ENCODE data around the gene DUOXA2. TPM values are rescaled to one million over a fixed set of nuclear protein-coding genes. Genes with fewer than 3 reads are reported as not detected.

DUOXA2 gene
- total and polyA plus RNA-seq, 2 experiments from 2014 or later = not detected

GRCh38 chr15:45121020-45121419 lies 6.9 kb downstream of the DUOXA2 start:
- no peaks in the 10 kb centered on the region; the same call in 1 of the 2 replicates for H4K20me1 ChIP-seq (replicated peaks; ENCODE audit: insufficient read depth)
- H3K79me2 ChIP-seq (replicated peaks; ENCODE audit: insufficient read depth) = no peaks in the 10 kb centered on the region
- H3K4me1 ChIP-seq (ENCODE audit: insufficient read depth) = peaks cover 11% of the 10 kb centered on the region; the same call in 1 of the 2 replicates
- H3K36me3 ChIP-seq (ENCODE audit: insufficient read depth) = no peaks in the 10 kb centered on the region
- H3F3A ChIP-seq (replicated peaks; ENCODE audit: low read depth) = no peaks in the 10 kb centered on the region
- H2AFZ ChIP-seq = no peak overlapping the region
- Mint-ChIP-seq H3K27ac (no peak overlapping the region), H3K4me1 (peaks cover 8% of the 10 kb centered on the region; the same call in 2 of the 3 replicates), H3K27me3 (ENCODE audit: insufficient read depth, low read depth, poor library complexity) (peaks cover 42% of the 10 kb centered on the region), H3K4me3 (no peak overlapping the region), H3K36me3 (ENCODE audit: low read depth) (no peaks in the 10 kb centered on the region), H3K9me3 (peaks cover 8% of the 10 kb centered on the region; the same call in 2 of the 3 replicates)
- ATAC-seq (no peak), DNase-seq (ENCODE audit: low spot score) (no peak)
- H3K27me3 ChIP-seq (ENCODE audit: insufficient read depth) = peaks cover 92% of the 10 kb centered on the region
- H3K27ac ChIP-seq (ENCODE audit: low read depth) = no peak overlapping the region
- no peaks in the 10 kb centered on the region for H3K9me2 ChIP-seq (ENCODE audit: insufficient read depth)
- H3K4me3 ChIP-seq = no peak overlapping the region
- no peak for TF ChIP-seq POLR2AphosphoS5 (IDR thresholded peaks at IDR 0.05; ENCODE audit: low read depth)
- TF ChIP-seq CREB1 (CRISPR knock-in tag; IDR thresholded peaks at IDR 0.05; ENCODE audit: low read depth) = no peak
- TF ChIP-seq ZNF331 (CRISPR knock-in tag; IDR thresholded peaks at IDR 0.05; ENCODE audit: low read depth) = no peak
- no peak for TF ChIP-seq CTCF (conservative IDR thresholded peaks at IDR 0.05; ENCODE audit: low read depth in 2 of 2)
- no peak for TF ChIP-seq ZNF114 (CRISPR knock-in tag; IDR thresholded peaks at IDR 0.05)
- no peak for TF ChIP-seq ZNF462 (CRISPR knock-in tag; IDR thresholded peaks at IDR 0.05)
- TF ChIP-seq EZH2 (IDR thresholded peaks at IDR 0.05; ENCODE audit: low read depth, unreplicated experiment) = no peak
- TF ChIP-seq STAT1 (IDR thresholded peaks at IDR 0.05; ENCODE audit: unreplicated experiment) = no peak
- no peak for TF ChIP-seq REST (IDR thresholded peaks at IDR 0.05; ENCODE audit: unreplicated experiment)
- no peak for TF ChIP-seq EZH2phosphoT487 (IDR thresholded peaks at IDR 0.05; ENCODE audit: unreplicated experiment)
- H3K4me2 ChIP-seq = no peak overlapping the region
